BE2C (cell line): ENCODE results near the gene SRBD1.
A peak's percentile ranks its signal among the peaks of the same experiment; 100 is the strongest.

ENCODE experiments used
- DNase-seq: peaks from one replicate; pipeline ENCODE4 v3.0.0-alpha.2; 2020
- H3K27me3 ChIP-seq: fragments of 250-450 bp; sonication (Bioruptor Pico); 2 replicates; pipeline ENCODE4 v1.5.1; 2020; ENCODE audit warnings: mild to moderate bottlenecking
- H3K36me3 ChIP-seq: fragments of 250-450 bp; sonication (Bioruptor Pico); 2 replicates; pipeline ENCODE4 v1.5.1; 2020; ENCODE audit warnings: mild to moderate bottlenecking
- H3K4me1 ChIP-seq: fragments of 250-450 bp; sonication (Bioruptor Pico); 2 replicates; pipeline ENCODE4 v1.5.1; 2020
- H3K4me3 ChIP-seq: 2 replicates; pipeline ENCODE4 v1.5.1; 2011; ENCODE audit warnings: low read depth, low read length
- H3K9me3 ChIP-seq: fragments of 250-450 bp; sonication (Bioruptor Pico); 2 replicates; pipeline ENCODE4 v1.5.1; 2020
- TF ChIP-seq, protein P1 (sequence below): IDR thresholded peaks from 2 replicates; pipeline ENCODE4 v1.5.1; 2012; ENCODE audit warnings: mild to moderate bottlenecking, low read depth, low read length

Gene SRBD1

DNA sequence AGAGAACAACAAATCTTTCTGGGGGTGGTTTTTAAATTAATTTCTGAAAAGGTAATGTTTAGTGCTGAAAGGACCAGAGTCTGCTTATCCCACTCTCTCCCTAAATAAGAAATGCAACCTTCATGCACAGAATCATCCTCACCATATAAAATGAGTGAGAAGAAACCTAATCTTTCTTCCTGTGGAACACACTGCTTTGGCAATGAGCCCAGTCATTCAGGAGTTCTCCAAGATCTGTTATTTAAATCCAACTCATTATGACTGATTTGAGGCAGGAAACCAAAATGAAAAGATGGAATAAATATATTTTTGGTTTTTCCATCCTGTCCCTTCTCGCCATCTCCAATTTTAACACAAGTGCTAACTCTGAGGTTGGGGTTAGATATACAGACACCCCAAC is 228.3 kb downstream of the SRBD1 start:
- Histone ChIP-seq H3K9me3 (no peaks in the 10 kb centered on the region), H3K36me3 (peaks cover 4% of the 10 kb centered on the region), H3K27me3 (no peaks in the 10 kb centered on the region), H3K4me1 (peaks cover 7% of the 10 kb centered on the region), H3K4me3 (no peak overlapping the region)
- TF ChIP-seq, protein P1, sequence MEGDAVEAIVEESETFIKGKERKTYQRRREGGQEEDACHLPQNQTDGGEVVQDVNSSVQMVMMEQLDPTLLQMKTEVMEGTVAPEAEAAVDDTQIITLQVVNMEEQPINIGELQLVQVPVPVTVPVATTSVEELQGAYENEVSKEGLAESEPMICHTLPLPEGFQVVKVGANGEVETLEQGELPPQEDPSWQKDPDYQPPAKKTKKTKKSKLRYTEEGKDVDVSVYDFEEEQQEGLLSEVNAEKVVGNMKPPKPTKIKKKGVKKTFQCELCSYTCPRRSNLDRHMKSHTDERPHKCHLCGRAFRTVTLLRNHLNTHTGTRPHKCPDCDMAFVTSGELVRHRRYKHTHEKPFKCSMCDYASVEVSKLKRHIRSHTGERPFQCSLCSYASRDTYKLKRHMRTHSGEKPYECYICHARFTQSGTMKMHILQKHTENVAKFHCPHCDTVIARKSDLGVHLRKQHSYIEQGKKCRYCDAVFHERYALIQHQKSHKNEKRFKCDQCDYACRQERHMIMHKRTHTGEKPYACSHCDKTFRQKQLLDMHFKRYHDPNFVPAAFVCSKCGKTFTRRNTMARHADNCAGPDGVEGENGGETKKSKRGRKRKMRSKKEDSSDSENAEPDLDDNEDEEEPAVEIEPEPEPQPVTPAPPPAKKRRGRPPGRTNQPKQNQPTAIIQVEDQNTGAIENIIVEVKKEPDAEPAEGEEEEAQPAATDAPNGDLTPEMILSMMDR, result no peak
- peak; percentile 18 for DNase-seq

DNA sequence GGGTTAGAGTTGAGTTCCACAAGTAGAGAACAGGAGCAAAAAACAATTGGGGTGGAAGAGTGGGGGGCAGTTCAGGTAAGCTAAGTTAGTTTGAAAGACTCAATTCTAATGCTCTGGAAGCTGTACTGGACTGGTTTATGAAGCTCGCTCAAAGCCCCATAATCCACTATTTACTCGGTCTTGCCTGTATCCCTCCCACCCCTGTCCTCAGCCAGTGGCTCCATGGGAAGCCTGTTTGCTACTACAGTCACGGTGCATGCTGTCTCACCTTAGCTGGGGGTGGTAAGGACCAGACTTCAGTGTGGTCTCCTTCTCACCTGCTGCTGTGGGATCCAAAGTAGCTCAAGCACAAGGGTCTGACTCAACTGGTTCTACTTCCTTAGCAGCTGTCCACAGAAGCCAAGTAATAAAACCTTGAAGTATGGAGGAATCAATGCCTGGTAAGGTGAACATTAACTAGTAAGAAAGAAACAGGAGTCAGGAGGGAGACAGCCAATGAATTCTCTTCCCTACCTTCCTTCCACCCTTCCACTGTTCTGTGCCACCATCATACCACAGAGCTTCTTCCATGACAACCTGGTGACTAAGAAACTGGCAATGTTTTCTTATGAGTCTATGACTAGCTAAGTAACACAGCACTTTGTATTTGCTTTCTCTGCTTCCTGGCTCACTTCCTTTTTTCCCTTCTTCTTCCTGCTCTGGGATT is 230.8 kb downstream of the SRBD1 start:
- Histone ChIP-seq H3K27me3 (no peaks in the 10 kb centered on the region), H3K4me1 (peaks cover 3% of the 10 kb centered on the region; the same call in 1 of the 2 replicates), H3K9me3 (no peaks in the 10 kb centered on the region), H3K4me3 (no peak overlapping the region), H3K36me3 (no peaks in the 10 kb centered on the region)
- TF ChIP-seq, protein P1, result no peak
- no peak for DNase-seq

DNA sequence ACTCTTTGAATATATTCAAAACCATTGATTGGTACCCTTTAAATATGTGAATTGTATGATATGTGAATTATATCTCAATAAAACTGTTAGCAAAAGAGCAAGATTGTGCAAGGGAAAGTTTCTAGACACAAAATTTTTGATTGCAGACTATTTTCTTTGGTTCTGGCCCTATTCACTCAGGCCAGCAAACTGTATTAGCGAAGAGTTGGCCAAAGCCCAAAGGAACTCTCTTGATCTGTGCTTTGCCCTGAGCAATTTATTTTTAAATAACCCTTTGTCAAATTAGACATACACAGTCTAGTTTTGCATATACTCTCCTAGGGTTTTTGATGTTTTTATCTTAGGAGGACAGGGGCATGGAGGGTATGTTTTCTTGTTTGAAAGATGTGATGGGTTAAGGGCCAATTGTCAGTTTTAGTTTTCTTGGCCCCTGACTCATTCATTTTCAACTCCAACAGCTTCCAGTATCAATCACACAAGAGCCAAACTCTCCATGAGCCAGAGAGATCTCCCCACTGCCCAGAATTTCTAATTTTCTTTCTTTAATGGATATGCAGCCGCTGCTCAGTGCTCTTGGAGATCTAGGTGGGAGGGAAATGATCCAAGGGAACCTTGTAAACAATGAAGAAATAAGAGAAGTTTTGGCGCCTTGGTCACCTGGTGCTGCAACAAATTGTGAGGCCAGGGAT is 231.5 kb downstream of the SRBD1 start:
- TF ChIP-seq, protein P1, result no peak
- H3K4me1 ChIP-seq, result peaks cover 3% of the 10 kb centered on the region; the same call in 1 of the 2 replicates
- no peak for DNase-seq
- no peaks in the 10 kb centered on the region for H3K36me3 ChIP-seq
- no peaks in the 10 kb centered on the region for H3K27me3 ChIP-seq
- H3K9me3 ChIP-seq, result no peaks in the 10 kb centered on the region
- no peak overlapping the region for H3K4me3 ChIP-seq

DNA sequence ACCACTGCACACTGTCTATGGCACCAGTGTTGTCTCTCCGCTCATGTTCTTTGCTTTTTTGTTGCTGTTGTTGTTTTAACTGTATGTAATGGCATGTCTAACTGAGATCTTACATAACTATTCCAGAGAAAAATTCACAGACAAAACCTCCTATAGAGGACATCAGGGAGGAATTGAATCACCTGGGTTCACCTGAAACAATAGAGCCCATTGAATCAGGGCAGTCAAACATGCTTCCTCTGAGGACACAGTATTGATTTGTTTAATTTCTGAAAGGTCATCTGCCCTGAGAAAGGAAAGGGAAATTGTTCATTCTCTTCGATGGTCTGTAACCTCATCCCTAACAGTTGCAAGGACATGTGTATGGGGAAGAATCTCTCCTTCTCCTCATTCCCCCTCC is 237.5 kb downstream of the SRBD1 start:
- DNase-seq, result no peak
- no peaks in the 10 kb centered on the region for H3K36me3 ChIP-seq
- TF ChIP-seq, protein P1, result no peak
- H3K4me3 ChIP-seq, result no peak overlapping the region
- no peaks in the 10 kb centered on the region for H3K27me3 ChIP-seq
- H3K9me3 ChIP-seq, result no peaks in the 10 kb centered on the region
- H3K4me1 ChIP-seq, result no peaks in the 10 kb centered on the region

DNA sequence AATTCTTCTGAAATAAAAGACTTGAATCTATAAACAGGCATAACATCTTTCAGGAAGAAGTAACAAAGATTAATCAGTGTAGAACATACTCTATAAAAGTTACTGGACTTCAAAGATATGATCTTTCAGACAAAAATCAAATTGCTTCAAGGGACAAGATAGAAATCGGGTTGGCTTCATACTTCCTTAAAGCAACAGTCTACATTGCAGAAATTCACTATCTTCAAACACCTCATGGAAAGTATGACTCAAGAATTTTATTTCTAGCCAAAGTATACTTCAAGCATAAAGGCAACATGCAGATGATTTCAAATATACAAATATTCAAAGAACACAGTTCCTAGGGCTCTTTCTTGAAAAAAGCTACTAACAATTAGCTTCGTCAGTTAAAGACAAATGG is 240.7 kb downstream of the SRBD1 start:
- Histone ChIP-seq H3K27me3 (no peaks in the 10 kb centered on the region), H3K9me3 (no peaks in the 10 kb centered on the region), H3K4me3 (no peak overlapping the region), H3K36me3 (no peaks in the 10 kb centered on the region), H3K4me1 (no peaks in the 10 kb centered on the region)
- DNase-seq, result no peak
- TF ChIP-seq, protein P1, result no peak

DNA sequence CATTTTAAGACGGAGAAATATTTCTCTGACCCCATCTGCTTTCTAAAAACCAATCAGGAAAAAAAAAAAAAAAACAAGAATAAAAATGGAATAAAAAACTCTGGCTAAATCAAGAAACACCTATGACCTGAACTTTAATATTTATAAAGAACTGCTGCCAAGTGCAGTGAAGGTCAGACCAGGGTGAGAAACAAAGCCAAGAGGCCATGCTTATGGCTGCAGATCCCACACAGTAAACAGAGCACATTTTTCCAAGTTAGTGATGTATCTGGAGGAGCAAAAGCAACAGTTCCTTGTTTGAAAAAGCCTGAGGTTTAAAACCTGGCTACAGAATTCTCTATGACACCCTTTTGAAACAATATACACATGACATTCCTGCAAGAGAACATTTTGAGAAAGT is 242.3 kb downstream of the SRBD1 start:
- TF ChIP-seq, protein P1, result no peak
- Histone ChIP-seq H3K4me1 (no peaks in the 10 kb centered on the region; the same call in 1 of the 2 replicates), H3K36me3 (no peaks in the 10 kb centered on the region), H3K4me3 (no peak overlapping the region), H3K9me3 (no peaks in the 10 kb centered on the region), H3K27me3 (no peaks in the 10 kb centered on the region)
- DNase-seq, result no peak
